ENCODE results near the gene LSR. TPM values are rescaled to one million over a fixed set of nuclear protein-coding genes. Genes with fewer than 3 reads are reported as not detected.

The LSR gene
- total RNA-seq, result 100 to 1,000 TPM in 1 of 9 donors, 10 to 100 TPM in 8; 30.2 to 106 (median 54.7) TPM
- polyA plus RNA-seq, result 10 to 100 TPM in 2 of 3 donors, 1 to 10 TPM in 1; 8.2 to 87.8 (median 62.7) TPM
- long read RNA-seq, donor 1, partial matches to known transcripts, result 15 of 19 reads
- long read RNA-seq, donor 1, other reads (novel, unspliced or antisense), result 0 of 19 reads
- long read RNA-seq, donor 2, transcript LSR-202 (9 exons, 2,105 nt), result major isoform, 7 of 29 reads
- long read RNA-seq, donor 2, partial matches to known transcripts, result 17 of 29 reads
- long read RNA-seq, donor 2, other reads (novel, unspliced or antisense), result 0 of 29 reads
- long read RNA-seq, donor 3, partial matches to known transcripts, result 12 of 15 reads
- long read RNA-seq, donor 3, other reads (novel, unspliced or antisense), result 0 of 15 reads
- long read RNA-seq, donor 4, partial matches to known transcripts, result 6 of 7 reads
- long read RNA-seq, donor 4, other reads (novel, unspliced or antisense), result 1 of 7 reads
- long read RNA-seq, donor 5, transcript LSR-214 (10 exons, 2,274 nt), result minor isoform, 62 of 349 reads
- long read RNA-seq, donor 5, transcript LSR-212 (9 exons, 2,480 nt), result minor isoform, 34 of 349 reads
- long read RNA-seq, donor 5, transcript LSR-202 (9 exons, 2,105 nt), result major isoform, 175 of 349 reads
- long read RNA-seq, donor 5, transcript LSR-203 (8 exons, 1,963 nt), result minor isoform, 18 of 349 reads
- long read RNA-seq, donor 5, partial matches to known transcripts, result 33 of 349 reads
- long read RNA-seq, donor 5, other reads (novel, unspliced or antisense), result 27 of 349 reads
- long read RNA-seq, donor 6, partial matches to known transcripts, result 5 of 6 reads
- long read RNA-seq, donor 6, other reads (novel, unspliced or antisense), result 1 of 6 reads
- long read RNA-seq, donor 7, partial matches to known transcripts, result 0 of 2 reads
- long read RNA-seq, donor 7, other reads (novel, unspliced or antisense), result 0 of 2 reads
- long read RNA-seq, donor 8, transcript LSR-214 (10 exons, 2,274 nt), result minor isoform, 6 of 33 reads
- long read RNA-seq, donor 8, transcript LSR-202 (9 exons, 2,105 nt), result major isoform, 15 of 33 reads
- long read RNA-seq, donor 8, partial matches to known transcripts, result 7 of 33 reads
- long read RNA-seq, donor 8, other reads (novel, unspliced or antisense), result 0 of 33 reads
- long read RNA-seq, donor 9, transcript LSR-202 (9 exons, 2,105 nt), result major isoform, 5 of 17 reads
- long read RNA-seq, donor 9, partial matches to known transcripts, result 9 of 17 reads
- long read RNA-seq, donor 9, other reads (novel, unspliced or antisense), result 0 of 17 reads
- long read RNA-seq, donor 10, partial matches to known transcripts, result 0 of 6 reads
- long read RNA-seq, donor 10, other reads (novel, unspliced or antisense), result 0 of 6 reads

GRCh38 chr19:35248310-35249145, at the start of gene LSR:
Gene LSR (plus strand): TSS chr19:35249002. CDS start chr19:35249023, 21 bp downstream.
- TF ChIP-seq POLR2A (IDR thresholded peaks at IDR 0.05), result peak; percentile 31 to 64
- TF ChIP-seq, protein P1, sequence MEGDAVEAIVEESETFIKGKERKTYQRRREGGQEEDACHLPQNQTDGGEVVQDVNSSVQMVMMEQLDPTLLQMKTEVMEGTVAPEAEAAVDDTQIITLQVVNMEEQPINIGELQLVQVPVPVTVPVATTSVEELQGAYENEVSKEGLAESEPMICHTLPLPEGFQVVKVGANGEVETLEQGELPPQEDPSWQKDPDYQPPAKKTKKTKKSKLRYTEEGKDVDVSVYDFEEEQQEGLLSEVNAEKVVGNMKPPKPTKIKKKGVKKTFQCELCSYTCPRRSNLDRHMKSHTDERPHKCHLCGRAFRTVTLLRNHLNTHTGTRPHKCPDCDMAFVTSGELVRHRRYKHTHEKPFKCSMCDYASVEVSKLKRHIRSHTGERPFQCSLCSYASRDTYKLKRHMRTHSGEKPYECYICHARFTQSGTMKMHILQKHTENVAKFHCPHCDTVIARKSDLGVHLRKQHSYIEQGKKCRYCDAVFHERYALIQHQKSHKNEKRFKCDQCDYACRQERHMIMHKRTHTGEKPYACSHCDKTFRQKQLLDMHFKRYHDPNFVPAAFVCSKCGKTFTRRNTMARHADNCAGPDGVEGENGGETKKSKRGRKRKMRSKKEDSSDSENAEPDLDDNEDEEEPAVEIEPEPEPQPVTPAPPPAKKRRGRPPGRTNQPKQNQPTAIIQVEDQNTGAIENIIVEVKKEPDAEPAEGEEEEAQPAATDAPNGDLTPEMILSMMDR (IDR thresholded peaks at IDR 0.05), result peak in 1 of 6 experiments; percentile 1
- Histone ChIP-seq H3K27ac (peak within 1 kb of the TSS in 4 of 5 donors; percentile 85 to 97 (median 88)), H3K4me1 (replicated peaks in 1 of 2) (peaks cover 5 to 19% of the 10 kb centered on the region in 2 donors), H3K27me3 (peaks cover 6% of the 10 kb centered on the region), H3K4me3 (peak within 1 kb of the TSS; percentile 6 to 78 (median 52)), H3K9me3 (replicated peaks in 1 of 3) (no peaks in the 10 kb centered on the region), H3K36me3 (replicated peaks in 1 of 2) (no peaks in the 10 kb centered on the region)
- intact Hi-C loops (cut with DNase I), result no loop called here
- WGBS, 4 donors, result 0 to 1% (median 0%) methylated on average over 3 to 69 of the region's 69 CpGs
- peak; percentile 80 to 93 (median 84) for DNase-seq

DNA sequence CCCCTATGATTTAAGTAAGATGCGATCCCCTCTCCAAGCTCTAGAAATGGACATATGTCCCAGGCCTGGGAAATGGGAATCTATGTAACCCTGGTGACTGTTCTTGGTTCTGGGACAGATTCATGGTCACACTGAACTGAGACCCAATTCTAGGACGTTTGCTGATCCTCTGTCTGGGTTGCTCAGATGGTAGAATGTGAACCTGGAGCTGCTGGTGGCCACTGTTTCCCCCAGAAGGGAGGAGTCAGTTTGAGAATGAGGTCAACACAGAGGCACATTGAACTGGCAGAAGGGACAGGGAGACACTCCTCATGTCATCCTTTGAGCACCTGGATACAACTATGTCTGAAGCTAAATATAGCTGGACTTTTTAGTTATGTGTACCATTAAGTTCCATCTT, 49.3 kb upstream of the LSR start:
- Histone ChIP-seq H3K27ac (no peak overlapping the region), H3K27me3 (no peaks in the 10 kb centered on the region), H3K4me1 (replicated peaks in 1 of 2) (peaks cover 0 to under 1% of the 10 kb centered on the region in 2 donors), H3K36me3 (replicated peaks in 1 of 2) (no peaks in the 10 kb centered on the region), H3K4me3 (no peak overlapping the region), H3K9me3 (replicated peaks in 1 of 3) (no peaks in the 10 kb centered on the region)
- TF ChIP-seq, protein P1 (IDR thresholded peaks at IDR 0.05), result no peak
- TF ChIP-seq POLR2A (IDR thresholded peaks at IDR 0.05), result no peak
- no peak for DNase-seq
- WGBS, 4 donors, result 61 to 83% (median 73%) methylated on average over 2 of the region's 2 CpGs
- intact Hi-C loops (cut with DNase I), result no loop called here

DNA sequence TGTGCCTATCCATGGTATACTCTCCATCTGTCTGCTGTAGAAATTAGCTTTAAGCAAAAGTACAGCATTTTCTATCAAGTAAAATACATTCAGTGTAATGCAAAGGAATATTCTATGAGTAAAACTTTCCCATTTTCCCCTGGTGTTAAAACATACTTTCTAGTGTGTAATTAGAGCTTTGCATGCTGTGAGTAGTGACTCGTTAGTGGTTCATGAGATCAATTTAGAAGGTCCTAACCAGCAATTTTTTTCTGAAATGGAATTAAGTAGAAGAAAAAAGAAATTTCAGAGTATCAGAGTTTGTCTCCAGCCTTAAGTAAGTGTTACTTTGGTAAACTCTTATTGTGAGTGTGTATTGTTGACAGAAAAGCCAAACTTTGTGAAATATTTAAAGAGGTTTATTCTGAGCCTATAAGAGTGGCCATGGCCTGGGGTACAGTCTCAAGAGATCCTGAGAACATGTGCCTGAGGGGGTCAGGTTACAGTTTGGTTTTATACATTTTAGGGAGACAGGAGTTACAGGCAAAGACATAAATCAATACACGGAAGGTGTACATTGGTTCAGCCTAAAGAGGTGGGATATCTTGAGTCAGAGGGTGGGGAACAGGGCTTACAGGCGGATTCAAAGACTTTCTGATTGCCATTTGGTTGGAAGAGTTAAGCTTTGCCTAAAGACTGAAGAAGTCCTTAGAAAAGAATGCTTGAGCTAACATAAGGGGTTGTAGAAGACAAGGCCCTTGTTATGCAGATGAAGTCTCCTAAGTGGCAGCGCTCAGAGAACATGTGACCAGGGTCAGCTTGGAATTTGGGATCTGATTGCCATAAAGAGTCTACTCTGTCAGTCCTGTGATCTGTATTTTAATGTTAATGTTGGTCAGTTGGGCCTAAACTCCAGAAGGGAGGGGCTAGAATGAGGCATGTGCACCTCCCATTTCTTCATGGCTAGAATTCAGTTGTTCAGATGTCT, 45.8 kb upstream of the LSR start:
- peaks cover 0 to 6% of the 10 kb centered on the region in 2 donors for H3K4me1 ChIP-seq (replicated peaks in 1 of 2)
- no peaks in the 10 kb centered on the region for H3K36me3 ChIP-seq (replicated peaks in 1 of 2)
- no peak for TF ChIP-seq POLR2A (IDR thresholded peaks at IDR 0.05)
- TF ChIP-seq, protein P1 (IDR thresholded peaks at IDR 0.05), result no peak
- H3K27me3 ChIP-seq, result no peaks in the 10 kb centered on the region
- 87 to 92% (median 87%) methylated on average over 4 of the region's 4 CpGs for WGBS, 4 donors
- no peak overlapping the region for H3K4me3 ChIP-seq
- intact Hi-C loops (cut with DNase I), result no loop called here
- no peaks in the 10 kb centered on the region for H3K9me3 ChIP-seq (replicated peaks in 1 of 3)
- no peak overlapping the region for H3K27ac ChIP-seq
- peak in 1 of 7 donors; percentile 15 for DNase-seq
